Activated T-cell treated with anti-CD3 and anti-CD28 coated beads, Interleukin-2, amount 50 U/mL, for 4 hours (primary cell): ENCODE data around the gene NLRC3. TPM values are rescaled to one million over a fixed set of nuclear protein-coding genes. Genes with fewer than 3 reads are reported as not detected.

ENCODE experiments used
- ATAC-seq, 2 donors: fragments of 200-7000 bp; cut with Tn5 transposase; one replicate each; pipeline ENCODE4 v1.10.0; 2021
- DNase-seq: peaks from one replicate; pipeline ENCODE4 v3.0.0-alpha.2; 2020
- H3K27me3 Mint-ChIP-seq: one replicate; pipeline ENCODE4 v1.8.0; 2021; ENCODE audit warnings: low read depth, mixed read lengths
- H3K36me3 Mint-ChIP-seq: one replicate; pipeline ENCODE4 v1.8.0; 2022; ENCODE audit warnings: mixed read lengths; ENCODE audit not compliant: insufficient read depth
- H3K4me1 Mint-ChIP-seq: one replicate; pipeline ENCODE4 v1.8.0; 2021; ENCODE audit warnings: low read depth, mixed read lengths
- H3K4me3 Mint-ChIP-seq: one replicate; pipeline ENCODE4 v1.8.0; 2021; ENCODE audit warnings: mild to moderate bottlenecking, moderate library complexity, mixed read lengths
- H3K9me3 Mint-ChIP-seq: one replicate; pipeline ENCODE4 v1.8.0; 2021; ENCODE audit warnings: mixed read lengths
- total RNA-seq, 3 donors: library from RNA; stranded (reverse); gene quantifications; one replicate each; pipeline ENCODE4 v1.2.1, GENCODE V29; 2021

The NLRC3 gene
- total RNA-seq, 3 donors from 2014 or later = 7.8 to 8.3 (median 7.9) TPM

GRCh38 chr16:3591436-3591803, 14.2 kb upstream of the NLRC3 start:
- peaks cover 12% of the 10 kb centered on the region for H3K36me3 Mint-ChIP-seq
- no peak for DNase-seq
- H3K9me3 Mint-ChIP-seq = no peaks in the 10 kb centered on the region
- ATAC-seq = no peak
- H3K4me1 Mint-ChIP-seq = no peaks in the 10 kb centered on the region
- H3K27me3 Mint-ChIP-seq = no peaks in the 10 kb centered on the region
- no peak overlapping the region for H3K4me3 Mint-ChIP-seq

- Mint-ChIP-seq H3K4me3 (no peak overlapping the region), H3K36me3 (peaks cover 12% of the 10 kb centered on the region), H3K27me3 (no peaks in the 10 kb centered on the region), H3K4me1 (no peaks in the 10 kb centered on the region), H3K9me3 (no peaks in the 10 kb centered on the region)
- ATAC-seq = no peak
- no peak for DNase-seq
Observed at GRCh38 chr16:3590736-3591435, 13.7 kb upstream of the NLRC3 start.

- H3K4me1 Mint-ChIP-seq = no peaks in the 10 kb centered on the region
- DNase-seq (no peak), ATAC-seq (no peak)
- H3K36me3 Mint-ChIP-seq = peaks cover 7% of the 10 kb centered on the region
- no peak overlapping the region for H3K4me3 Mint-ChIP-seq
- H3K9me3 Mint-ChIP-seq = no peaks in the 10 kb centered on the region
- H3K27me3 Mint-ChIP-seq = no peaks in the 10 kb centered on the region
Observed at GRCh38 chr16:3589991-3590701, 12.9 kb upstream of the NLRC3 start.

GRCh38 chr16:3589441-3589921, 12.3 kb upstream of the NLRC3 start:
- Mint-ChIP-seq H3K9me3 (no peaks in the 10 kb centered on the region), H3K36me3 (peaks cover 7% of the 10 kb centered on the region), H3K4me1 (no peaks in the 10 kb centered on the region), H3K27me3 (no peaks in the 10 kb centered on the region), H3K4me3 (no peak overlapping the region)
- DNase-seq (no peak), ATAC-seq (no peak)

GRCh38 chr16:3589001-3589400, 11.8 kb upstream of the NLRC3 start:
- Mint-ChIP-seq H3K4me1 (no peaks in the 10 kb centered on the region), H3K27me3 (no peaks in the 10 kb centered on the region)

GRCh38 chr16:3587547-3588110, 10.4 kb upstream of the NLRC3 start:
- Mint-ChIP-seq H3K9me3 (no peaks in the 10 kb centered on the region), H3K27me3 (no peaks in the 10 kb centered on the region), H3K4me3 (no peak overlapping the region), H3K36me3 (peaks cover 7% of the 10 kb centered on the region), H3K4me1 (no peaks in the 10 kb centered on the region)
- ATAC-seq = no peak
- no peak for DNase-seq

More at GRCh38 chr16:3589001-3589400, 11.8 kb upstream of the NLRC3 start:
- H3K36me3 Mint-ChIP-seq = peaks cover 7% of the 10 kb centered on the region
- DNase-seq = no peak
- no peaks in the 10 kb centered on the region for H3K9me3 Mint-ChIP-seq
- ATAC-seq = no peak
- no peak overlapping the region for H3K4me3 Mint-ChIP-seq

GRCh38 chr16:3584412-3584811, 7.2 kb upstream of the NLRC3 start:
- ATAC-seq = no peak
- H3K9me3 Mint-ChIP-seq = no peaks in the 10 kb centered on the region
- H3K4me3 Mint-ChIP-seq = no peak overlapping the region
- H3K27me3 Mint-ChIP-seq = no peaks in the 10 kb centered on the region
- H3K4me1 Mint-ChIP-seq = peaks cover 10% of the 10 kb centered on the region
- no peak for DNase-seq
- H3K36me3 Mint-ChIP-seq = peaks cover 1% of the 10 kb centered on the region

GRCh38 chr16:3583303-3584038, 6.3 kb upstream of the NLRC3 start:
- DNase-seq = no peak
- Mint-ChIP-seq H3K4me3 (no peak overlapping the region), H3K4me1 (peaks cover 18% of the 10 kb centered on the region), H3K9me3 (no peaks in the 10 kb centered on the region), H3K36me3 (peaks cover 1% of the 10 kb centered on the region), H3K27me3 (no peaks in the 10 kb centered on the region)
- no peak for ATAC-seq

- Mint-ChIP-seq H3K36me3 (peaks cover 1% of the 10 kb centered on the region), H3K4me1 (peaks cover 25% of the 10 kb centered on the region), H3K4me3 (no peak overlapping the region), H3K27me3 (no peaks in the 10 kb centered on the region), H3K9me3 (no peaks in the 10 kb centered on the region)
- ATAC-seq (no peak), DNase-seq (no peak)
Observed at GRCh38 chr16:3582276-3583165, 5.3 kb upstream of the NLRC3 start.

- DNase-seq = no peak
- Mint-ChIP-seq H3K36me3 (peaks cover 1% of the 10 kb centered on the region), H3K9me3 (no peaks in the 10 kb centered on the region), H3K27me3 (no peaks in the 10 kb centered on the region), H3K4me3 (no peak overlapping the region), H3K4me1 (peaks cover 34% of the 10 kb centered on the region)
- ATAC-seq = no peak
Observed at GRCh38 chr16:3581392-3581791, 4.2 kb upstream of the NLRC3 start.

GRCh38 chr16:3580686-3581085, 3.5 kb upstream of the NLRC3 start:
- Mint-ChIP-seq H3K4me3 (no peak overlapping the region), H3K36me3 (peaks cover 1% of the 10 kb centered on the region), H3K27me3 (no peaks in the 10 kb centered on the region), H3K4me1 (peaks cover 38% of the 10 kb centered on the region), H3K9me3 (no peaks in the 10 kb centered on the region)
- DNase-seq (no peak), ATAC-seq (no peak)

GRCh38 chr16:3580251-3580651, 3.0 kb upstream of the NLRC3 start:
- DNase-seq (no peak), ATAC-seq (no peak)
- Mint-ChIP-seq H3K36me3 (peaks cover 1% of the 10 kb centered on the region), H3K9me3 (no peaks in the 10 kb centered on the region), H3K4me3 (no peak overlapping the region), H3K27me3 (no peaks in the 10 kb centered on the region), H3K4me1 (peaks cover 42% of the 10 kb centered on the region)

- Mint-ChIP-seq H3K9me3 (no peaks in the 10 kb centered on the region), H3K4me3 (no peak overlapping the region), H3K27me3 (no peaks in the 10 kb centered on the region), H3K4me1 (peaks cover 47% of the 10 kb centered on the region), H3K36me3 (peaks cover 1% of the 10 kb centered on the region)
- ATAC-seq = no peak
- DNase-seq = no peak
Observed at GRCh38 chr16:3579776-3580175, 2.6 kb upstream of the NLRC3 start.
